Measurements from ENCODE around the gene DNAJC4.

GRCh38 chr11:64251016-64251752, 20.8 kb downstream of the DNAJC4 start, which contains the start of gene PLCB3:
- peak; percentile 61 to 91 (median 89) for TF ChIP-seq CTCF (IDR thresholded peaks at IDR 0.05)
- TF ChIP-seq POLR2A (IDR thresholded peaks at IDR 0.05) = peak; percentile 60
- no peak for TF ChIP-seq EP300 (IDR thresholded peaks at IDR 0.05)

Data from ovary (tissue), 3 donors.